Measurements from ENCODE around the gene ZNF514.

DNA sequence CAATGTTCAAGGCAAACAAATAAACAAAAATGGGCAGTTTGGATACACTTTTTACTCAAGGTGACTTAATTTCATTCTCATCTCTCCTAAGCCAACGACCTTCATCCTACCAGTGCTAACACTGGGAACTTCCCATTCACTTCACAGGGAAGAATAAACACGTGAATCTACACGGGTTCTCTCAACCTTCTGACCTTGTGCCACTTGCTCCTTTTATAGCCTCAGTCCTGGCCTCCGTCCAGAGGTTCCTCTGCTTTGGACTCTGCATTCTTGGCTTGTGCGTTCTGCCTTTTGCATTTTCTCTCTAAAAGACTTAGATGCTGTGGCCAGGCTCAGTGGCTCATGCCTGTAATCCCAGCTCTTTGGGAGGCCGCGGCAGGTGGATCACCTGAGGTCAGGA, 19.8 kb upstream of the ZNF514 start:
- TF ChIP-seq, protein P1, sequence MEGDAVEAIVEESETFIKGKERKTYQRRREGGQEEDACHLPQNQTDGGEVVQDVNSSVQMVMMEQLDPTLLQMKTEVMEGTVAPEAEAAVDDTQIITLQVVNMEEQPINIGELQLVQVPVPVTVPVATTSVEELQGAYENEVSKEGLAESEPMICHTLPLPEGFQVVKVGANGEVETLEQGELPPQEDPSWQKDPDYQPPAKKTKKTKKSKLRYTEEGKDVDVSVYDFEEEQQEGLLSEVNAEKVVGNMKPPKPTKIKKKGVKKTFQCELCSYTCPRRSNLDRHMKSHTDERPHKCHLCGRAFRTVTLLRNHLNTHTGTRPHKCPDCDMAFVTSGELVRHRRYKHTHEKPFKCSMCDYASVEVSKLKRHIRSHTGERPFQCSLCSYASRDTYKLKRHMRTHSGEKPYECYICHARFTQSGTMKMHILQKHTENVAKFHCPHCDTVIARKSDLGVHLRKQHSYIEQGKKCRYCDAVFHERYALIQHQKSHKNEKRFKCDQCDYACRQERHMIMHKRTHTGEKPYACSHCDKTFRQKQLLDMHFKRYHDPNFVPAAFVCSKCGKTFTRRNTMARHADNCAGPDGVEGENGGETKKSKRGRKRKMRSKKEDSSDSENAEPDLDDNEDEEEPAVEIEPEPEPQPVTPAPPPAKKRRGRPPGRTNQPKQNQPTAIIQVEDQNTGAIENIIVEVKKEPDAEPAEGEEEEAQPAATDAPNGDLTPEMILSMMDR (IDR thresholded peaks at IDR 0.05): no peak
- TF ChIP-seq POLR2A (IDR thresholded peaks at IDR 0.05): no peak
